Measurements from ENCODE around the gene SLC66A1. TPM values are rescaled to one million over a fixed set of nuclear protein-coding genes. Genes with fewer than 3 reads are reported as not detected.
"Not testable (repeated sequence)": the region's sequence is repeated elsewhere in the genome, so short reads cannot be mapped to it uniquely, and the experiment has no call there.

The SLC66A1 gene
- total and polyA plus RNA-seq, 7 experiments from 2014 or later, result 1.3 to 8.4 (median 6.6) TPM

- Histone ChIP-seq H3K4me3 (ENCODE audit: low read length) (no peak overlapping the region), H3K4me1 (ENCODE audit: control insufficient read depth in 2 of 2, insufficient read depth in 2 of 2, low read length in 2 of 2) (no peaks in the 10 kb centered on the region), H3K27me3 (ENCODE audit: control insufficient read depth in 2 of 2, insufficient read depth in 2 of 2, low read length in 2 of 2) (no peaks in the 10 kb centered on the region), H3K27ac (ENCODE audit: low read depth, low read length) (no peak overlapping the region), H3K36me3 (ENCODE audit: control insufficient read depth in 2 of 3, insufficient read depth in 3 of 3, low read length in 3 of 3) (no peaks in the 10 kb centered on the region), H3K9me3 (ENCODE audit: control insufficient read depth in 2 of 3, low read length in 3 of 3) (no peaks in the 10 kb centered on the region)
- POLR2A ChIA-PET, result interaction anchor here (0.6 to 1.1 kb wide), 2 partner anchors 30 to 535 kb away, joined by 3 read pairs; no protein-coding TSS in a partner anchor
- Mint-ChIP-seq H3K4me1 (peaks cover 0 to 5% (median 2%) of the 10 kb centered on the region in 7 donors), H3K4me3 (peak overlapping the region in 4 of 10 donors; percentile 10 to 46 (median 18)), H3K9me3 (peaks cover 0 to 21% (median 6%) of the 10 kb centered on the region in 11 donors), H3K27me3 (peaks cover 17 to 23% (median 20%) of the 10 kb centered on the region in 5 donors), H3K27ac (peak overlapping the region in 1 of 9 donors; percentile 26), H3K36me3 (peaks cover 4 to 12% (median 5%) of the 10 kb centered on the region in 5 donors)
- CTCF ChIA-PET, result no interaction called here
- no peak for DNase-seq
- intact Hi-C loops (cut with micrococcal nuclease), result no loop called here
- ATAC-seq, result no peak
These were observed 38.9 kb upstream of the SLC66A1 start for GRCh38 chr1:19273106-19273843.

- DNase-seq; CTCF ChIA-PET; H3K4me1 Mint-ChIP-seq; H3K27ac Mint-ChIP-seq; intact Hi-C loops (cut with micrococcal nuclease); H3K27ac ChIP-seq (ENCODE audit: low read depth, low read length); H3K9me3 ChIP-seq (ENCODE audit: control insufficient read depth in 2 of 3, low read length in 3 of 3); H3K27me3 ChIP-seq (ENCODE audit: control insufficient read depth in 2 of 2, insufficient read depth in 2 of 2, low read length in 2 of 2); H3K4me3 ChIP-seq (ENCODE audit: low read length); H3K4me1 ChIP-seq (ENCODE audit: control insufficient read depth in 2 of 2, insufficient read depth in 2 of 2, low read length in 2 of 2); H3K36me3 ChIP-seq (ENCODE audit: control insufficient read depth in 2 of 3, insufficient read depth in 3 of 3, low read length in 3 of 3): not testable (repeated sequence)
- POLR2A ChIA-PET, result interaction anchor here (1.1 kb wide), 1 partner anchor 31 kb away, joined by 3 read pairs; no protein-coding TSS in a partner anchor
- Mint-ChIP-seq H3K36me3 (peaks cover 4 to 12% (median 5%) of the 10 kb centered on the region in 5 donors), H3K9me3 (peaks cover 0 to 21% (median 6%) of the 10 kb centered on the region in 11 donors), H3K4me3 (peak overlapping the region in 1 of 10 donors; percentile 13), H3K27me3 (peaks cover 17 to 23% (median 20%) of the 10 kb centered on the region in 5 donors)
- ATAC-seq, result peak; percentile 47
These were observed 38.1 kb upstream of the SLC66A1 start for GRCh38 chr1:19273844-19274531.

GRCh38 chr1:19274636-19275035 lies 37.5 kb upstream of the SLC66A1 start:
- peaks cover 4 to 16% (median 5%) of the 10 kb centered on the region in 5 donors for H3K36me3 Mint-ChIP-seq
- Histone ChIP-seq H3K4me3 (ENCODE audit: low read length) (no peak overlapping the region), H3K27ac (ENCODE audit: low read depth, low read length) (no peak overlapping the region), H3K36me3 (ENCODE audit: control insufficient read depth in 2 of 3, insufficient read depth in 3 of 3, low read length in 3 of 3) (no peaks in the 10 kb centered on the region), H3K4me1 (ENCODE audit: control insufficient read depth in 2 of 2, insufficient read depth in 2 of 2, low read length in 2 of 2) (no peaks in the 10 kb centered on the region), H3K27me3 (ENCODE audit: control insufficient read depth in 2 of 2, insufficient read depth in 2 of 2, low read length in 2 of 2) (no peaks in the 10 kb centered on the region), H3K9me3 (ENCODE audit: control insufficient read depth in 2 of 3, low read length in 3 of 3) (no peaks in the 10 kb centered on the region)
- POLR2A ChIA-PET, result interaction anchor here (0.6 kb wide), 1 partner anchor 239 kb away, joined by 3 read pairs; no protein-coding TSS in a partner anchor
- intact Hi-C loops (cut with micrococcal nuclease), result no loop called here
- no peak overlapping the region for H3K4me3 Mint-ChIP-seq
- peaks cover 17 to 23% (median 20%) of the 10 kb centered on the region in 5 donors for H3K27me3 Mint-ChIP-seq
- CTCF ChIA-PET, result no interaction called here
- H3K9me3 Mint-ChIP-seq, result peaks cover 0 to 22% (median 6%) of the 10 kb centered on the region in 11 donors
- H3K4me1 Mint-ChIP-seq, result peaks cover 0 to 5% (median 2%) of the 10 kb centered on the region in 7 donors
- H3K27ac Mint-ChIP-seq, result no peak overlapping the region
- ATAC-seq, result no peak
- DNase-seq, result no peak

- no peaks in the 10 kb centered on the region for H3K9me3 ChIP-seq (ENCODE audit: control insufficient read depth in 2 of 3, low read length in 3 of 3)
- no peak overlapping the region for H3K4me3 ChIP-seq (ENCODE audit: low read length)
- H3K36me3 ChIP-seq (ENCODE audit: control insufficient read depth in 2 of 3, insufficient read depth in 3 of 3, low read length in 3 of 3), result no peaks in the 10 kb centered on the region
- no peak overlapping the region for H3K27ac ChIP-seq (ENCODE audit: low read depth, low read length)
- Mint-ChIP-seq H3K27me3 (peaks cover 0 to 6% (median 4%) of the 10 kb centered on the region in 5 donors), H3K27ac (no peak overlapping the region), H3K4me3 (no peak overlapping the region), H3K9me3 (peaks cover 0 to 6% (median 0%) of the 10 kb centered on the region in 11 donors), H3K36me3 (peaks cover 0 to 5% (median 0%) of the 10 kb centered on the region in 5 donors), H3K4me1 (peaks cover 0 to 7% (median 4%) of the 10 kb centered on the region in 7 donors)
- ATAC-seq, result no peak
- DNase-seq, result no peak
- H3K4me1 ChIP-seq (ENCODE audit: control insufficient read depth in 2 of 2, insufficient read depth in 2 of 2, low read length in 2 of 2), result peaks cover under 1 to 2% of the 10 kb centered on the region in 2 donors
- CTCF ChIA-PET, result no interaction called here
- H3K27me3 ChIP-seq (ENCODE audit: control insufficient read depth in 2 of 2, insufficient read depth in 2 of 2, low read length in 2 of 2), result no peaks in the 10 kb centered on the region
- POLR2A ChIA-PET, result no interaction called here
- intact Hi-C loops (cut with micrococcal nuclease), result no loop called here
These were observed 28.2 kb upstream of the SLC66A1 start for GRCh38 chr1:19283891-19284290.

GRCh38 chr1:19284881-19285280 lies 27.2 kb upstream of the SLC66A1 start:
- H3K27ac Mint-ChIP-seq, result no peak overlapping the region
- ChIA-PET CTCF (no interaction called here), POLR2A (no interaction called here)
- Histone ChIP-seq H3K36me3 (ENCODE audit: control insufficient read depth in 2 of 3, insufficient read depth in 3 of 3, low read length in 3 of 3) (no peaks in the 10 kb centered on the region), H3K27me3 (ENCODE audit: control insufficient read depth in 2 of 2, insufficient read depth in 2 of 2, low read length in 2 of 2) (no peaks in the 10 kb centered on the region), H3K4me3 (ENCODE audit: low read length) (no peak overlapping the region), H3K4me1 (ENCODE audit: control insufficient read depth in 2 of 2, insufficient read depth in 2 of 2, low read length in 2 of 2) (peaks cover 3 to 7% of the 10 kb centered on the region in 2 donors), H3K9me3 (ENCODE audit: control insufficient read depth in 2 of 3, low read length in 3 of 3) (no peaks in the 10 kb centered on the region), H3K27ac (ENCODE audit: low read depth, low read length) (no peak overlapping the region)
- peaks cover 0 to 11% (median 9%) of the 10 kb centered on the region in 7 donors for H3K4me1 Mint-ChIP-seq
- intact Hi-C loops (cut with micrococcal nuclease), result no loop called here
- ATAC-seq (no peak), DNase-seq (no peak)
- no peak overlapping the region for H3K4me3 Mint-ChIP-seq
- peaks cover 7 to 15% (median 10%) of the 10 kb centered on the region in 5 donors for H3K27me3 Mint-ChIP-seq
- H3K9me3 Mint-ChIP-seq, result peaks cover 0 to 3% (median 0%) of the 10 kb centered on the region in 11 donors
- H3K36me3 Mint-ChIP-seq, result peaks cover 0 to 8% (median 4%) of the 10 kb centered on the region in 5 donors

- H3K4me3 Mint-ChIP-seq; H3K27ac Mint-ChIP-seq; H3K9me3 Mint-ChIP-seq; CTCF ChIA-PET; DNase-seq; H3K4me3 ChIP-seq (ENCODE audit: low read length); H3K36me3 ChIP-seq (ENCODE audit: control insufficient read depth in 2 of 3, insufficient read depth in 3 of 3, low read length in 3 of 3); ATAC-seq; POLR2A ChIA-PET; H3K9me3 ChIP-seq (ENCODE audit: control insufficient read depth in 2 of 3, low read length in 3 of 3); H3K27me3 ChIP-seq (ENCODE audit: control insufficient read depth in 2 of 2, insufficient read depth in 2 of 2, low read length in 2 of 2); H3K27ac ChIP-seq (ENCODE audit: low read depth, low read length); H3K4me1 ChIP-seq (ENCODE audit: control insufficient read depth in 2 of 2, insufficient read depth in 2 of 2, low read length in 2 of 2); intact Hi-C loops (cut with micrococcal nuclease): not testable (repeated sequence)
- Mint-ChIP-seq H3K27me3 (peaks cover 9 to 17% (median 10%) of the 10 kb centered on the region in 5 donors), H3K4me1 (peaks cover 0 to 11% (median 9%) of the 10 kb centered on the region in 7 donors), H3K36me3 (peaks cover 0 to 11% (median 4%) of the 10 kb centered on the region in 5 donors)
These were observed 26.8 kb upstream of the SLC66A1 start for GRCh38 chr1:19285366-19285765.
